PC-3 (cell line): Measurements from ENCODE around the gene SLCO2B1. TPM values are rescaled to one million over a fixed set of nuclear protein-coding genes. Genes with fewer than 3 reads are reported as not detected.

Experiments used
- ATAC-seq: fragments of 200-7000 bp; cut with Tn5 transposase; 2 replicates; pipeline ENCODE4 v1.9.1; 2020; ENCODE audit warnings: mild to moderate bottlenecking, moderate library complexity
- Bru-seq: library from RNA; stranded (reverse); fragments of 400-500 nt; gene quantifications from one replicate; lab custom pipeline; 2021; lab: Mats Ljungman, UMichigan
- BruChase-seq, 2 experiments: library from RNA; stranded (reverse); fragments of 400-500 nt; gene quantifications; one replicate each; lab custom pipeline; 2021; lab: Mats Ljungman, UMichigan
- BruUV-seq: library from RNA; stranded (reverse); fragments of 400-500 nt; replicated peaks from 2 replicates; lab custom pipeline; 2021; lab: Mats Ljungman, UMichigan
- CTCF ChIA-PET: fragments of 300-600 bp; sonication (Branson Sonifier 250); formaldehyde crosslinking; loops from one replicate; lab custom pipeline; 2022; ENCODE audit warnings: antibody characterized with exemption; lab: Charles Lee
- POLR2A ChIA-PET: fragments of 300-600 bp; sonication (Branson Sonifier 250); formaldehyde crosslinking; loops from one replicate; lab custom pipeline; 2022; ENCODE audit warnings: antibody characterized with exemption; ENCODE audit not compliant: unreplicated experiment; lab: Charles Lee
- DNase-seq: peaks from one replicate; pipeline ENCODE4 v3.0.0-alpha.2; 2015
- H2AFZ ChIP-seq: fragments of 300-600 bp; sonication (generic); 2 replicates; pipeline ENCODE4 v1.6.0; 2016; ENCODE audit warnings: antibody characterized with exemption, low read length
- H3F3A ChIP-seq: fragments of 300-600 bp; sonication (generic); one replicate; pipeline ENCODE4 v1.6.0; 2017; ENCODE audit warnings: antibody characterized with exemption, low read length, control low read depth, mild to moderate bottlenecking; ENCODE audit not compliant: unreplicated experiment
- H3K27ac ChIP-seq: fragments of 300-600 bp; sonication (generic); 2 replicates; pipeline ENCODE4 v1.5.1; 2016; ENCODE audit warnings: mild to moderate bottlenecking, low read length
- H3K27me3 ChIP-seq: fragments of 300-600 bp; sonication (generic); 2 replicates; pipeline ENCODE4 v1.6.1; 2016; ENCODE audit warnings: low read length, mixed read lengths
- H3K36me3 ChIP-seq: fragments of 300-600 bp; sonication (generic); 2 replicates; pipeline ENCODE4 v1.6.1; 2016; ENCODE audit warnings: low read depth, mixed run types, low read length, mixed read lengths
- H3K4me1 ChIP-seq: fragments of 300-600 bp; sonication (generic); 2 replicates; pipeline ENCODE4 v1.5.1; 2016; ENCODE audit warnings: low read length; ENCODE audit not compliant: insufficient read depth
- H3K4me2 ChIP-seq: fragments of 300-600 bp; sonication (generic); 2 replicates; pipeline ENCODE4 v1.6.0; 2016; ENCODE audit warnings: low read length
- H3K4me3 ChIP-seq: fragments of 300-600 bp; sonication (generic); 2 replicates; pipeline ENCODE4 v1.5.1; 2016; ENCODE audit warnings: mild to moderate bottlenecking, low read length, mixed read lengths
- H3K79me2 ChIP-seq: fragments of 300-600 bp; sonication (generic); 2 replicates; pipeline ENCODE4 v1.6.1; 2017; ENCODE audit warnings: low read length, mixed read lengths
- H3K9ac ChIP-seq: fragments of 300-600 bp; sonication (generic); 2 replicates; pipeline ENCODE4 v1.6.0; 2016; ENCODE audit warnings: mild to moderate bottlenecking, low read length
- H3K9me2 ChIP-seq: fragments of 300-600 bp; sonication (generic); replicated peaks from 2 replicates; pipeline ENCODE4 v1.6.1; 2016; ENCODE audit warnings: mixed run types, low read length, mixed read lengths
- H3K9me3 ChIP-seq: fragments of 300-600 bp; sonication (generic); 2 replicates; pipeline ENCODE4 v1.6.1; 2016; ENCODE audit warnings: low read length, mixed read lengths
- H4K20me1 ChIP-seq: fragments of 300-600 bp; sonication (generic); 2 replicates; pipeline ENCODE4 v1.6.1; 2016; ENCODE audit warnings: low read length, mixed read lengths
- EZH2 ChIP-seq: fragments of 300-600 bp; sonication (generic); IDR thresholded peaks from one replicate; pipeline ENCODE4 v1.6.1; 2017; ENCODE audit warnings: antibody characterized with exemption, mild to moderate bottlenecking, low read length; ENCODE audit not compliant: unreplicated experiment
- EZH2phosphoT487 ChIP-seq: fragments of 300-600 bp; sonication (generic); IDR thresholded peaks from 2 replicates; pipeline ENCODE4 v1.6.1; 2018; ENCODE audit warnings: mild to moderate bottlenecking, antibody characterized with exemption, low read length, borderline replicate concordance
- intact Hi-C: fragments of 100-400 bp; cut with micrococcal nuclease; formaldehyde crosslinking; loops from 2 replicates; pipeline ENCODE4 v1.9.0; 2023
- long read RNA-seq: library from polyadenylated mRNA; unstranded; transcript quantifications from one replicate; pipeline ENCODE4 v2.0.0, GENCODE V29; 2021; ENCODE audit not compliant: unreplicated experiment
- total RNA-seq: library from RNA; depleted of rRNA; stranded (reverse); fragments of >200 nt; gene quantifications from 2 replicates; pipeline ENCODE4 v1.2.3, GENCODE V29; 2014; rRNA removed
- TF ChIP-seq, protein P1 (sequence below): fragments of 300-600 bp; sonication (generic); conservative IDR thresholded peaks from 2 replicates; pipeline ENCODE4 v1.5.1; 2017; ENCODE audit warnings: antibody characterized with exemption, low read depth, mild to moderate bottlenecking, low read length

The SLCO2B1 gene, protein sequence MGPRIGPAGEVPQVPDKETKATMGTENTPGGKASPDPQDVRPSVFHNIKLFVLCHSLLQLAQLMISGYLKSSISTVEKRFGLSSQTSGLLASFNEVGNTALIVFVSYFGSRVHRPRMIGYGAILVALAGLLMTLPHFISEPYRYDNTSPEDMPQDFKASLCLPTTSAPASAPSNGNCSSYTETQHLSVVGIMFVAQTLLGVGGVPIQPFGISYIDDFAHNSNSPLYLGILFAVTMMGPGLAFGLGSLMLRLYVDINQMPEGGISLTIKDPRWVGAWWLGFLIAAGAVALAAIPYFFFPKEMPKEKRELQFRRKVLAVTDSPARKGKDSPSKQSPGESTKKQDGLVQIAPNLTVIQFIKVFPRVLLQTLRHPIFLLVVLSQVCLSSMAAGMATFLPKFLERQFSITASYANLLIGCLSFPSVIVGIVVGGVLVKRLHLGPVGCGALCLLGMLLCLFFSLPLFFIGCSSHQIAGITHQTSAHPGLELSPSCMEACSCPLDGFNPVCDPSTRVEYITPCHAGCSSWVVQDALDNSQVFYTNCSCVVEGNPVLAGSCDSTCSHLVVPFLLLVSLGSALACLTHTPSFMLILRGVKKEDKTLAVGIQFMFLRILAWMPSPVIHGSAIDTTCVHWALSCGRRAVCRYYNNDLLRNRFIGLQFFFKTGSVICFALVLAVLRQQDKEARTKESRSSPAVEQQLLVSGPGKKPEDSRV
- not detected in 2 replicates for total RNA-seq
- percentile 1 among the genes with signal in this experiment for Bru-seq, nascent RNA
- percentile 2 among the genes with signal in this experiment for BruChase-seq, experiment 1, labeled RNA remaining after a 6-hour chase
- BruChase-seq, experiment 2, labeled RNA remaining after a 2-hour chase = percentile 3 among the genes with signal in this experiment
- long read RNA-seq = 0 reads

DNA sequence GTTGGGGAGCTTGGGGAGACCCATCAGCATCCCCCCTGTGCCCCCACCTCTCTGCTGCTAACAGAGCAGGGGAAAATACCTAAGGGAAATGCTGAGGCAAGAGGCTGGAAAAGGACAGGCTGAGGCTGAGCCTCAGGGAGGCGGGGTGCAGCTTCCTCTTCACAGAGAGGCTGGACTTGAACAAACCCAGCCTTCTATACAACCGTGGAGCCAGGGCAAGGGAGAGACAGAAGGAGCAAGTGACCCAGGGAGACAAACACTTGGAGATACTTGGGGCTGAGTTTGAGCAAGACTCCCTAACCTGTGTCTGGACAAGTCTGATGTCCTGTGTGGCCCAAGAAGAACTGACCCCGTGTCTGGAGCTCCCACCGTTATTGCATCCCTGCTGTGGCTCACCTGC is at the start of gene SLCO2B1:
Gene SLCO2B1 (plus strand): TSS at position 229 of the 400 bp plus-strand sequence. CDS start 275 bp downstream, outside the sequence.
- intact Hi-C loops = no loop called here
- no peaks in the 10 kb centered on the region for H3K36me3 ChIP-seq
- no peaks in the 10 kb centered on the region for H3F3A ChIP-seq
- H3K27ac ChIP-seq = no peak within 1 kb of the TSS
- ChIA-PET POLR2A (no interaction called here), CTCF (interaction anchor here (0.5 kb wide), 1 partner anchor 246 kb away, joined by 4 read pairs; no protein-coding TSS in a partner anchor)
- no TSS peak for BruUV-seq
- no peaks in the 10 kb centered on the region for H3K9me2 ChIP-seq
- no peak within 1 kb of the TSS for H2AFZ ChIP-seq
- TF ChIP-seq EZH2 (no peak), EZH2phosphoT487 (no peak)
- TF ChIP-seq, protein P1, sequence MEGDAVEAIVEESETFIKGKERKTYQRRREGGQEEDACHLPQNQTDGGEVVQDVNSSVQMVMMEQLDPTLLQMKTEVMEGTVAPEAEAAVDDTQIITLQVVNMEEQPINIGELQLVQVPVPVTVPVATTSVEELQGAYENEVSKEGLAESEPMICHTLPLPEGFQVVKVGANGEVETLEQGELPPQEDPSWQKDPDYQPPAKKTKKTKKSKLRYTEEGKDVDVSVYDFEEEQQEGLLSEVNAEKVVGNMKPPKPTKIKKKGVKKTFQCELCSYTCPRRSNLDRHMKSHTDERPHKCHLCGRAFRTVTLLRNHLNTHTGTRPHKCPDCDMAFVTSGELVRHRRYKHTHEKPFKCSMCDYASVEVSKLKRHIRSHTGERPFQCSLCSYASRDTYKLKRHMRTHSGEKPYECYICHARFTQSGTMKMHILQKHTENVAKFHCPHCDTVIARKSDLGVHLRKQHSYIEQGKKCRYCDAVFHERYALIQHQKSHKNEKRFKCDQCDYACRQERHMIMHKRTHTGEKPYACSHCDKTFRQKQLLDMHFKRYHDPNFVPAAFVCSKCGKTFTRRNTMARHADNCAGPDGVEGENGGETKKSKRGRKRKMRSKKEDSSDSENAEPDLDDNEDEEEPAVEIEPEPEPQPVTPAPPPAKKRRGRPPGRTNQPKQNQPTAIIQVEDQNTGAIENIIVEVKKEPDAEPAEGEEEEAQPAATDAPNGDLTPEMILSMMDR = no peak
- no peak within 1 kb of the TSS for H3K9ac ChIP-seq
- peaks cover 52% of the 10 kb centered on the region for H3K27me3 ChIP-seq
- H4K20me1 ChIP-seq = no peaks in the 10 kb centered on the region
- no peak within 1 kb of the TSS for H3K4me2 ChIP-seq
- ATAC-seq (no peak), DNase-seq (no peak)
- no peaks in the 10 kb centered on the region for H3K9me3 ChIP-seq
- H3K4me3 ChIP-seq = no peak within 1 kb of the TSS
- no peaks in the 10 kb centered on the region for H3K4me1 ChIP-seq
- H3K79me2 ChIP-seq = no peaks in the 10 kb centered on the region

DNA sequence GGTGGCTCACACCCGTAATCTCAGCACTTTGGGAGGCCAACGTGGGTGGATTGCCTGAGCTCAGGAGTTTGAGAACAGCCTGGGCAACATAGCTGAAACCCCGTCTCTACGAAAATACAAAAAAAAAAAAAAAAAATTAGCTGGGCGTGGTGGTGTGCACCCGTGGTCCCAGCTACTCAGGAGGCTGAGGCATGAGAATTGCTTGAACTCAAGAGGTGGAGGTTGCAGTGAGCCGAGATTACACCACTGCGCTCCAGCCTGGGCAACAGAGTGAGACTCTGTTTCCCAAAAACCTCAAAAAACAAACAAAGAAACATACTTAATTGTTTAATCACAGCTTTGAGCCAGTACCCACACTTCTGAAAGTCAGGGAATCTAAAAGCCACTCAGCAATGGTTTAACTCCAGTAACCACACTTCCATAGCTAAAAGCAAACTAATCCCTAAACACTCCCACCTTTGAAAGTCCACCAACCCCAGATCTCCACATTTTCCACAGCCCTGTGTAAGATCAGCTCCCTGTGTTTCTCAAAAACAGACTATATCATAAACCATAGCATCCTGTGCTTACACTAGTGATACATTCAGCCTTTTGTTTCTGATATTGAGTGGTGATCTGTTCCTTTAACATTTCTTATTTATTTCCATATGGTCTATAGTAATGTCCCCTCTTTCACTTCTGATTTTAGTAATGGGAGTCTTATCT is 49.3 kb upstream of the SLCO2B1 start:
- Histone ChIP-seq H3F3A (peaks cover 2% of the 10 kb centered on the region), H3K4me1 (peaks cover 7% of the 10 kb centered on the region; the same call in 1 of the 2 replicates), H3K9me3 (no peaks in the 10 kb centered on the region), H4K20me1 (no peaks in the 10 kb centered on the region), H3K27ac (no peak overlapping the region), H2AFZ (no peak overlapping the region), H3K4me2 (no peak overlapping the region), H3K27me3 (peaks cover 22% of the 10 kb centered on the region), H3K79me2 (no peaks in the 10 kb centered on the region), H3K9ac (no peak overlapping the region), H3K9me2 (no peaks in the 10 kb centered on the region), H3K36me3 (no peaks in the 10 kb centered on the region), H3K4me3 (no peak overlapping the region)
- ChIA-PET POLR2A (no interaction called here), CTCF (no interaction called here)
- no peak for TF ChIP-seq EZH2
- TF ChIP-seq, protein P1 = no peak
- TF ChIP-seq EZH2phosphoT487 = no peak
- no peak for ATAC-seq
- DNase-seq = no peak
- intact Hi-C loops = no loop called here
- BruUV-seq = no TSS peak
